HG03175 (cell line): ENCODE results near the gene SKI.
"Not testable (repeated sequence)": the region's sequence is repeated elsewhere in the genome, so short reads cannot be mapped to it uniquely, and the experiment has no call there.

Experiments
- ATAC-seq: cut with Tn5 transposase; IDR thresholded peaks from one replicate; pipeline ENCODE4 v1.9.1; 2021; ENCODE audit warnings: mild to moderate bottlenecking, moderate library complexity; ENCODE audit not compliant: unreplicated experiment

Gene SKI

GRCh38 chr1:2241820-2242219, 13.7 kb downstream of the SKI start:
- ATAC-seq = no peak

GRCh38 chr1:2242814-2243725, 15.0 kb downstream of the SKI start:
- ATAC-seq = no peak

- ATAC-seq = not testable (repeated sequence)
Measured at GRCh38 chr1:2247045-2247394, 18.9 kb downstream of the SKI start.

- ATAC-seq = no peak
Measured at GRCh38 chr1:2247760-2248126, 19.6 kb downstream of the SKI start.

GRCh38 chr1:2248127-2248826, 20.2 kb downstream of the SKI start:
- ATAC-seq = no peak

GRCh38 chr1:2248854-2249558, 20.9 kb downstream of the SKI start:
- no peak for ATAC-seq

GRCh38 chr1:2249559-2249906, 21.4 kb downstream of the SKI start:
- ATAC-seq = no peak

GRCh38 chr1:2250721-2251281, 22.7 kb downstream of the SKI start:
- ATAC-seq = no peak

GRCh38 chr1:2251363-2251762, 23.2 kb downstream of the SKI start:
- no peak for ATAC-seq

- no peak for ATAC-seq
Measured at GRCh38 chr1:2251786-2252185, 23.7 kb downstream of the SKI start.

GRCh38 chr1:2252423-2252822, 24.3 kb downstream of the SKI start:
- no peak for ATAC-seq

- no peak for ATAC-seq
Measured at GRCh38 chr1:2253036-2253796, 25.1 kb downstream of the SKI start.

- ATAC-seq = no peak
Measured at GRCh38 chr1:2253797-2254480, 25.8 kb downstream of the SKI start.

- ATAC-seq = no peak
Measured at GRCh38 chr1:2255047-2255419, 26.9 kb downstream of the SKI start.

- ATAC-seq = peak; percentile 68
Measured at GRCh38 chr1:2255420-2256369, 27.6 kb downstream of the SKI start.

- no peak for ATAC-seq
Measured at GRCh38 chr1:2256435-2257244, 28.5 kb downstream of the SKI start.

- ATAC-seq = no peak
Measured at GRCh38 chr1:2257245-2257627, 29.1 kb downstream of the SKI start.

- ATAC-seq = no peak
Measured at GRCh38 chr1:2258122-2258681, 30.1 kb downstream of the SKI start.
